ENCODE data around the gene SCARB2.

SCARB2 gene

DNA sequence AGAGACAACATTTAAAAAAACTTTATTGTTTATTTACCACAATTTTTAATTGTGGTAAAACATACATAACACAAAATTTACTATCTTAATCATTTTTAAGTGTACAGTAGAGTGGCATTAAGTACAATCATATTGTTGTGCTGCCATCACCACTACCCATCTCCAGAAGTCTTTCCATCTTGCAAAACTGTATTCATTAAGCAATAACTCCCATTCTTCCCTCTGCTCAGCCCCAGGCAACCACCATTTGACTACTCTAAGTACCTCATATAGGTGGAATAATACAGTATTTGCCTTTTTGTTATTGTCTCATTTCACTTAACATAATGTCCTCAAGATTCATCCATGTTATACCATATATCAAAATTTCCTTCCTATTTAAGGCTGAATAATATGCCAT is 25.1 kb upstream of the SCARB2 start:
- POLR2A ChIA-PET (ENCODE audit: low non-redundant PET), result no interaction called here

GRCh38 chr4:76238236-76238635 is 24.6 kb upstream of the SCARB2 start:
- ChIA-PET CTCF (interaction anchor here (0.7 kb wide), 1 partner anchor 59 kb away, joined by 3 read pairs; no protein-coding TSS in a partner anchor), POLR2A (ENCODE audit: low non-redundant PET) (no interaction called here)
- DNase-seq (ENCODE audit: low spot score), result no peak
- H3K27ac ChIP-seq, result no peak overlapping the region
- TF ChIP-seq CTCF (conservative IDR thresholded peaks at IDR 0.05; ENCODE audit: low read depth), result no peak

More for the DNA sequence above, 25.1 kb upstream of the SCARB2 start:
- DNase-seq (ENCODE audit: low spot score), result no peak
- no peak for TF ChIP-seq CTCF (conservative IDR thresholded peaks at IDR 0.05; ENCODE audit: low read depth)
- H3K27ac ChIP-seq, result no peak overlapping the region
- CTCF ChIA-PET, result no interaction called here

DNA sequence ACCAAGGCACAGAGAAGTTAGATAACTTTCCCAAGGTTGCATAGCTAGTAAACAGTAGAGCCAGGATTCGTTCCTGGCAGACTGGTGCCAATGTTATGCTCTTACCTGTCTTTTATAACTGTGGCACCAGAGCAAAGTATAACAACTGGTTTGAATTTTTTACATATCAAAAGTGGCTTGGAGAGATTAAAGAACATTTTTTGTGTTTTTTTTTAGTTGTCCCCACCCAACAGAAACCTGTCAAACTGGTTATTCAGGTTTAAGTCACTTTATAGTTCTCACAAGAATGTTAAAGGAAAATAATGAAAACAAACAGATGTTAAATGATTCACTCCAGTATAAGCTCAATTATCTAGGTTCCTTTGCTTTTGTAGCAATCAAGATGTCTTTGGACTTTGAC is 22.3 kb upstream of the SCARB2 start:
- POLR2A ChIA-PET (ENCODE audit: low non-redundant PET), result no interaction called here
- no peak overlapping the region for H3K27ac ChIP-seq
- no peak for TF ChIP-seq CTCF (conservative IDR thresholded peaks at IDR 0.05; ENCODE audit: low read depth)
- peak; percentile 67 for DNase-seq (ENCODE audit: low spot score)
- CTCF ChIA-PET, result no interaction called here

GRCh38 chr4:76235407-76235806 is 21.8 kb upstream of the SCARB2 start:
- ChIA-PET CTCF (interaction anchor here (0.5 kb wide), 2 partner anchors 15 to 829 kb away, joined by 3 read pairs; no protein-coding TSS in a partner anchor), POLR2A (ENCODE audit: low non-redundant PET) (no interaction called here)
- no peak for TF ChIP-seq CTCF (conservative IDR thresholded peaks at IDR 0.05; ENCODE audit: low read depth)
- no peak overlapping the region for H3K27ac ChIP-seq
- DNase-seq (ENCODE audit: low spot score), result no peak

DNA sequence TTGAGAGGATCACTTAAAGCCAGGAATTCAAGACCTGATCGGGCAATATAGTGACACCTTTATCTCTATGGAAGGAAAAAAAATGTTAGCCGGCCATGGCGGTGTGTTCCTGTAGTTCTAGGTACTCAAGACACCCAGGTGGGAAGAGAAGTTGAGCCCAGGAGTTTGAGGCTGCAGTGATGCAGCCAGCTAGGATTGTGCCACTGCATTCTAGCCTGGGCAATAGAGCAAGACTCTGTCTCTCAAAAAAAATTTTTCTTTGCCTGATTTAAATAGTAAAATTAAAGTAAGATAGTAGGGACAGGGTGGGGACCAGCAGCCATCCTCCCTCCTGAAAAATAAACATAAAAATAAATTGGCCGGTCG is 21.0 kb upstream of the SCARB2 start:
- no peak overlapping the region for H3K27ac ChIP-seq
- CTCF ChIA-PET, result interaction anchor here (0.5 kb wide), 1 partner anchor 16 kb away, joined by 3 read pairs; no protein-coding TSS in a partner anchor
- DNase-seq (ENCODE audit: low spot score), result no peak
- POLR2A ChIA-PET (ENCODE audit: low non-redundant PET), result no interaction called here
- no peak for TF ChIP-seq CTCF (conservative IDR thresholded peaks at IDR 0.05; ENCODE audit: low read depth)

GRCh38 chr4:76233967-76234678 is 20.5 kb upstream of the SCARB2 start:
- POLR2A ChIA-PET (ENCODE audit: low non-redundant PET), result no interaction called here
- CTCF ChIA-PET, result interaction anchor here (0.6 to 0.7 kb wide), 2 partner anchors 47 to 59 kb away, joined by 3 to 4 read pairs; no protein-coding TSS in a partner anchor
- DNase-seq (ENCODE audit: low spot score), result no peak
- TF ChIP-seq CTCF (conservative IDR thresholded peaks at IDR 0.05; ENCODE audit: low read depth), result no peak
- H3K27ac ChIP-seq, result peak overlapping the region; percentile 59; the same call in 1 of the 2 replicates
